ENCODE data around the gene ADD2.

GRCh38 chr2:70799706-70800105 lies 31.7 kb upstream of the ADD2 start:
- TF ChIP-seq, protein P1, sequence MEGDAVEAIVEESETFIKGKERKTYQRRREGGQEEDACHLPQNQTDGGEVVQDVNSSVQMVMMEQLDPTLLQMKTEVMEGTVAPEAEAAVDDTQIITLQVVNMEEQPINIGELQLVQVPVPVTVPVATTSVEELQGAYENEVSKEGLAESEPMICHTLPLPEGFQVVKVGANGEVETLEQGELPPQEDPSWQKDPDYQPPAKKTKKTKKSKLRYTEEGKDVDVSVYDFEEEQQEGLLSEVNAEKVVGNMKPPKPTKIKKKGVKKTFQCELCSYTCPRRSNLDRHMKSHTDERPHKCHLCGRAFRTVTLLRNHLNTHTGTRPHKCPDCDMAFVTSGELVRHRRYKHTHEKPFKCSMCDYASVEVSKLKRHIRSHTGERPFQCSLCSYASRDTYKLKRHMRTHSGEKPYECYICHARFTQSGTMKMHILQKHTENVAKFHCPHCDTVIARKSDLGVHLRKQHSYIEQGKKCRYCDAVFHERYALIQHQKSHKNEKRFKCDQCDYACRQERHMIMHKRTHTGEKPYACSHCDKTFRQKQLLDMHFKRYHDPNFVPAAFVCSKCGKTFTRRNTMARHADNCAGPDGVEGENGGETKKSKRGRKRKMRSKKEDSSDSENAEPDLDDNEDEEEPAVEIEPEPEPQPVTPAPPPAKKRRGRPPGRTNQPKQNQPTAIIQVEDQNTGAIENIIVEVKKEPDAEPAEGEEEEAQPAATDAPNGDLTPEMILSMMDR (IDR thresholded peaks at IDR 0.05), result no peak
- TF ChIP-seq EZH2 (IDR thresholded peaks at IDR 0.05; ENCODE audit: borderline replicate concordance, insufficient read depth, low read depth, low read length, poor library complexity, severe bottlenecking), result no peak

All from B cell (primary cell).